ENCODE measurements around the gene AGO3. TPM values are rescaled to one million over a fixed set of nuclear protein-coding genes. Genes with fewer than 3 reads are reported as not detected.
A peak's percentile ranks its signal among the peaks of the same experiment; 100 is the strongest.

Gene AGO3
- total and polyA plus RNA-seq, 4 experiments from 2014 or later: 11.2 to 47.3 (median 29.5) TPM

DNA sequence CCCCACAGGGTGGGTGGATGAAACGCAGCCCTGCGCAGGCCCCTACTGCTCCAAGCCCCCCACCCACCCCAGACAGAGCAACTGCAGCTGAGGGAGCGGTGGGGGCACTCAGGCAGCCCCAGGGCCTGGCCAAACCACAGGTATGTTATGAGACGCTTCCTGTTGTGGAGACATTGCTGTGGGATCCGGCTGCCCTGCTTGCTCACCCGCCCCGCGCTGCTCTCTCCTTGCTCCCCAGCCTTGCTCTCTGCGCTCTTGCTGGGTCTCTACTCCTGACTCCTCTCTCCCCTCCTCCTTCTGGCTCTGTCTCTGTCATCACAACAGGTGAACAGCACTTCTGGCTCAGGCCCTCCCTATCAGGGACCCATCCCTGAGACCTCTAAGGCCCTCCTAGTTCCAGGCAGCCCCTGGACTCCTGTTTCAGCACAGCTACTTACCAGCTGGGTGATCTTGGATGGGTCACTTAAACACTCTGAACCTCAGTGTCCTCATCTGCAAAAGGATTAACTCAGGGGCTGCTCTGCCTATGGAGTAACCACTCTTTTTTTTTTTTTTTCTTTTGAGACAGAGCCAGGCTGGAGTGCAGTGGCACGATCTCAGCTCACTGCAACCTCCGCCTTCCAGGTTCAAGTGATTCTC lies 178.3 kb downstream of the AGO3 start:
- Mint-ChIP-seq H3K27ac (peak overlapping the region in 5 of 7 donors; percentile 78 to 96 (median 88)), H3K36me3 (no peaks in the 10 kb centered on the region), H3K4me1 (peaks cover 7 to 27% (median 15%) of the 10 kb centered on the region in 4 donors), H3K27me3 (no peaks in the 10 kb centered on the region), H3K9me3 (no peaks in the 10 kb centered on the region), H3K4me3 (peak overlapping the region in 5 of 8 donors; percentile 4 to 74 (median 56))
- Histone ChIP-seq H3K27me3 (ENCODE audit: insufficient read depth, low read length) (no peaks in the 10 kb centered on the region), H3K9me3 (ENCODE audit: control insufficient read depth in 1 of 2, low read length in 2 of 2) (no peaks in the 10 kb centered on the region), H3K27ac (ENCODE audit: low read depth, low read length) (no peak overlapping the region), H3K36me3 (ENCODE audit: insufficient read depth, low read length) (no peaks in the 10 kb centered on the region), H3K4me1 (ENCODE audit: insufficient read depth, low read length) (peaks cover 12% of the 10 kb centered on the region), H3K4me3 (ENCODE audit: low read length in 2 of 2) (no peak overlapping the region)
- intact Hi-C loops (cut with micrococcal nuclease): no loop called here
- ChIA-PET POLR2A (ENCODE audit: partially characterized antibody) (interaction anchor here (0.7 to 1.5 kb wide), 5 partner anchors 26 to 178 kb away, joined by 3 to 7 read pairs (median 3); partner anchors contain the start of genes AGO3 and MAP7D1), CTCF (ENCODE audit: partially characterized antibody) (interaction anchor here (1.2 to 1.7 kb wide), 2 partner anchors 9 to 26 kb away, joined by 3 to 7 read pairs; no protein-coding TSS in a partner anchor)
- peak; percentile 33 to 57 (median 42) for DNase-seq

GRCh38 chr1:36111151-36111550 lies 180.2 kb downstream of the AGO3 start:
- no peaks in the 10 kb centered on the region for H3K9me3 ChIP-seq (ENCODE audit: control insufficient read depth in 1 of 2, low read length in 2 of 2)
- Mint-ChIP-seq H3K4me3 (no peak overlapping the region), H3K27ac (peak overlapping the region in 1 of 7 donors; percentile 18), H3K36me3 (no peaks in the 10 kb centered on the region), H3K4me1 (peaks cover 7 to 27% (median 15%) of the 10 kb centered on the region in 4 donors), H3K9me3 (no peaks in the 10 kb centered on the region), H3K27me3 (no peaks in the 10 kb centered on the region)
- H3K4me3 ChIP-seq (ENCODE audit: low read length in 2 of 2): no peak overlapping the region
- POLR2A ChIA-PET (ENCODE audit: partially characterized antibody): interaction anchor here (0.7 kb wide), 1 partner anchor 125 kb away, joined by 3 read pairs; no protein-coding TSS in a partner anchor
- H3K4me1 ChIP-seq (ENCODE audit: insufficient read depth, low read length): peaks cover 12% of the 10 kb centered on the region
- intact Hi-C loops (cut with micrococcal nuclease): no loop called here
- H3K27me3 ChIP-seq (ENCODE audit: insufficient read depth, low read length): no peaks in the 10 kb centered on the region
- CTCF ChIA-PET (ENCODE audit: partially characterized antibody): no interaction called here
- H3K36me3 ChIP-seq (ENCODE audit: insufficient read depth, low read length): no peaks in the 10 kb centered on the region
- H3K27ac ChIP-seq (ENCODE audit: low read depth, low read length): no peak overlapping the region
- no peak for DNase-seq

- Mint-ChIP-seq H3K36me3 (no peaks in the 10 kb centered on the region), H3K27ac (no peak overlapping the region), H3K9me3 (no peaks in the 10 kb centered on the region), H3K27me3 (peaks cover 0 to 2% of the 10 kb centered on the region in 2 donors), H3K4me3 (no peak overlapping the region), H3K4me1 (peaks cover 7 to 26% (median 15%) of the 10 kb centered on the region in 4 donors)
- no peaks in the 10 kb centered on the region for H3K36me3 ChIP-seq (ENCODE audit: insufficient read depth, low read length)
- CTCF ChIA-PET (ENCODE audit: partially characterized antibody): no interaction called here
- no peaks in the 10 kb centered on the region for H3K27me3 ChIP-seq (ENCODE audit: insufficient read depth, low read length)
- DNase-seq: no peak
- no peaks in the 10 kb centered on the region for H3K9me3 ChIP-seq (ENCODE audit: control insufficient read depth in 1 of 2, low read length in 2 of 2)
- H3K4me3 ChIP-seq (ENCODE audit: low read length in 2 of 2): no peak overlapping the region
- POLR2A ChIA-PET (ENCODE audit: partially characterized antibody): no interaction called here
- no peak overlapping the region for H3K27ac ChIP-seq (ENCODE audit: low read depth, low read length)
- intact Hi-C loops (cut with micrococcal nuclease): no loop called here
- peaks cover 12% of the 10 kb centered on the region for H3K4me1 ChIP-seq (ENCODE audit: insufficient read depth, low read length)
Observed at GRCh38 chr1:36112823-36113222, 181.9 kb downstream of the AGO3 start.

DNA sequence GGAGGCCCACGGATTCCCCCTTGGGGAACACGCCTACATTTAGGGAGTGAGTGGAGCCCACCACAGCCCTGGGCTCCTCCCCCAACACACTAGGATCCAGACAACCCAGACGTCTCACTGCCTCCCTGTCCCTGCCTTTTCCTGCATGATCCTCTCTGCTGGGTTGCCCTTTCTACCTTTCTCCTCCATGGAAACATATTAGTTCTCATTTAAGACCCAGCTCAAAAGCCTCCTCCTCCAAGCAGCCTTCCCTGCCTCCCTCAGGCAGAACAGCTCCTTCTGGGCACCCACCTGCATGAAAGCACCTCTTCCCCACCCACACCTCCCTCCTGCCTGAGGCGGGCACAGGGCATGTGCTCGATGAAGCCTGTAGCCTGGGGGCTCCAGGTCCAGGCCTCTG lies 183.5 kb downstream of the AGO3 start:
- no peaks in the 10 kb centered on the region for H3K27me3 ChIP-seq (ENCODE audit: insufficient read depth, low read length)
- DNase-seq: no peak
- H3K27me3 Mint-ChIP-seq: peaks cover 0 to 2% of the 10 kb centered on the region in 2 donors
- no peak overlapping the region for H3K4me3 ChIP-seq (ENCODE audit: low read length in 2 of 2)
- no peaks in the 10 kb centered on the region for H3K9me3 ChIP-seq (ENCODE audit: control insufficient read depth in 1 of 2, low read length in 2 of 2)
- ChIA-PET POLR2A (ENCODE audit: partially characterized antibody) (no interaction called here), CTCF (ENCODE audit: partially characterized antibody) (no interaction called here)
- peaks cover 3 to 12% (median 4%) of the 10 kb centered on the region in 4 donors for H3K4me1 Mint-ChIP-seq
- peaks cover 3% of the 10 kb centered on the region for H3K4me1 ChIP-seq (ENCODE audit: insufficient read depth, low read length)
- intact Hi-C loops (cut with micrococcal nuclease): no loop called here
- peak overlapping the region in 1 of 7 donors; percentile 60 for H3K27ac Mint-ChIP-seq
- H3K4me3 Mint-ChIP-seq: no peak overlapping the region
- H3K36me3 ChIP-seq (ENCODE audit: insufficient read depth, low read length): no peaks in the 10 kb centered on the region
- H3K36me3 Mint-ChIP-seq: no peaks in the 10 kb centered on the region
- H3K9me3 Mint-ChIP-seq: no peaks in the 10 kb centered on the region
- no peak overlapping the region for H3K27ac ChIP-seq (ENCODE audit: low read depth, low read length)

- Histone ChIP-seq H3K27ac (ENCODE audit: low read depth, low read length) (no peak overlapping the region), H3K27me3 (ENCODE audit: insufficient read depth, low read length) (no peaks in the 10 kb centered on the region), H3K36me3 (ENCODE audit: insufficient read depth, low read length) (no peaks in the 10 kb centered on the region), H3K4me3 (ENCODE audit: low read length in 2 of 2) (no peak overlapping the region), H3K9me3 (ENCODE audit: control insufficient read depth in 1 of 2, low read length in 2 of 2) (no peaks in the 10 kb centered on the region), H3K4me1 (ENCODE audit: insufficient read depth, low read length) (no peaks in the 10 kb centered on the region)
- ChIA-PET POLR2A (ENCODE audit: partially characterized antibody) (no interaction called here), CTCF (ENCODE audit: partially characterized antibody) (no interaction called here)
- Mint-ChIP-seq H3K36me3 (no peaks in the 10 kb centered on the region), H3K27ac (no peak overlapping the region), H3K9me3 (no peaks in the 10 kb centered on the region), H3K4me3 (no peak overlapping the region), H3K27me3 (peaks cover 1 to 2% of the 10 kb centered on the region in 2 donors), H3K4me1 (peaks cover 2 to 9% (median 2%) of the 10 kb centered on the region in 4 donors)
- intact Hi-C loops (cut with micrococcal nuclease): no loop called here
- no peak for DNase-seq
Observed at GRCh38 chr1:36115200-36115669, 184.3 kb downstream of the AGO3 start.

DNA sequence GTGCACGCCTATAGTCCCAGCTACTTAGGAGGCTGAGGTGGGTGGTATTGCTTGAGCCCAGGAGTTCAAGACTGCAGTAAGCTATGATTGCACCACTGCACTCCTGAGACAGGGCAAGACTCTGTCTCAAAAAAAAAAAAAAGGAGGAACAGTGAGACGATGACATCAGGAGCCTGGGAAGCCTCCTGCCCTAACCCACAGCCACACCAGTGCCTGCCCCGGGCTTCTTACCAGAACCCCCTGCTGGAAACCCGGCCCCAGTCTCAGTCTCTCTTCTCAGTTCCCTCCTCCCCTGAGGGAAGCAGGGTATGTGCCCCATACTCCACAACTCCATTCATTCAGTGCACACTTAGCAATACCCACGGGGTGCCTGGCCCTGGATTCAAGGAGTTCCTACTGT lies 185.0 kb downstream of the AGO3 start:
- Histone ChIP-seq H3K4me1 (ENCODE audit: insufficient read depth, low read length) (no peaks in the 10 kb centered on the region), H3K9me3 (ENCODE audit: control insufficient read depth in 1 of 2, low read length in 2 of 2) (no peaks in the 10 kb centered on the region), H3K27ac (ENCODE audit: low read depth, low read length) (no peak overlapping the region), H3K27me3 (ENCODE audit: insufficient read depth, low read length) (no peaks in the 10 kb centered on the region), H3K4me3 (ENCODE audit: low read length in 2 of 2) (no peak overlapping the region), H3K36me3 (ENCODE audit: insufficient read depth, low read length) (no peaks in the 10 kb centered on the region)
- Mint-ChIP-seq H3K4me3 (no peak overlapping the region), H3K27ac (peak overlapping the region in 1 of 7 donors; percentile 36), H3K9me3 (no peaks in the 10 kb centered on the region), H3K36me3 (no peaks in the 10 kb centered on the region), H3K4me1 (peaks cover 0 to 7% (median 2%) of the 10 kb centered on the region in 4 donors), H3K27me3 (peaks cover 1 to 2% of the 10 kb centered on the region in 2 donors)
- ChIA-PET POLR2A (ENCODE audit: partially characterized antibody) (no interaction called here), CTCF (ENCODE audit: partially characterized antibody) (no interaction called here)
- intact Hi-C loops (cut with micrococcal nuclease): no loop called here
- DNase-seq: no peak

DNA sequence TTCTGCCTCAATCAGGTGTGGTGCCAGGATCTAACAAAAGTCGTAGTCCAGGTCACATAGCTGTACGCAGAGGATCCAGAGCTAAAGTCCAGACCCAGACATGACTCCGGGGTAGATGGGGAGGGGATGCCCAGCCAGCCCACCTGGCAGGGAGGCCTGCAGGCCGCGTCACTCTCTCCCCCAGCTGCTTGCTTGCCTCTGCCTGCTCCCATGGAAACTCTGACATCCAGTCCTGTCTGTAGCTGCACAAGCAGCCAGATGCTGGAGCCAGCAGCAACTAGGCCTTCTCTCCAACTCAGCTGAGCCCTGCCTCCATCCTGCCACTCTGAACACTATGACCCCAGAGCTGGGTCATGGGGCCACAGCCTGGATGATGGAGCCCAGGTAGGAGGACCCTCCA lies 186.0 kb downstream of the AGO3 start:
- peaks cover 4 to 5% of the 10 kb centered on the region in 2 donors for H3K27me3 Mint-ChIP-seq
- ChIA-PET POLR2A (ENCODE audit: partially characterized antibody) (no interaction called here), CTCF (ENCODE audit: partially characterized antibody) (no interaction called here)
- DNase-seq: no peak
- intact Hi-C loops (cut with micrococcal nuclease): no loop called here
- H3K36me3 ChIP-seq (ENCODE audit: insufficient read depth, low read length): no peaks in the 10 kb centered on the region
- no peak overlapping the region for H3K4me3 ChIP-seq (ENCODE audit: low read length in 2 of 2)
- no peaks in the 10 kb centered on the region for H3K27me3 ChIP-seq (ENCODE audit: insufficient read depth, low read length)
- H3K9me3 ChIP-seq (ENCODE audit: control insufficient read depth in 1 of 2, low read length in 2 of 2): no peaks in the 10 kb centered on the region
- H3K9me3 Mint-ChIP-seq: no peaks in the 10 kb centered on the region
- H3K4me1 ChIP-seq (ENCODE audit: insufficient read depth, low read length): no peaks in the 10 kb centered on the region
- no peaks in the 10 kb centered on the region for H3K36me3 Mint-ChIP-seq
- H3K27ac Mint-ChIP-seq: peak overlapping the region in 2 of 7 donors; percentile 4 to 67
- no peak overlapping the region for H3K27ac ChIP-seq (ENCODE audit: low read depth, low read length)
- H3K4me1 Mint-ChIP-seq: peaks cover 0 to 1% (median 0%) of the 10 kb centered on the region in 4 donors
- no peak overlapping the region for H3K4me3 Mint-ChIP-seq
